ENCODE results near the gene PTPRO. TPM values are rescaled to one million over a fixed set of nuclear protein-coding genes. Genes with fewer than 3 reads are reported as not detected.
A peak's percentile ranks its signal among the peaks of the same experiment; 100 is the strongest.

PTPRO gene
- total RNA-seq, 4 donors from 2014 or later, result 1.5 to 15.3 (median 8.0) TPM

DNA sequence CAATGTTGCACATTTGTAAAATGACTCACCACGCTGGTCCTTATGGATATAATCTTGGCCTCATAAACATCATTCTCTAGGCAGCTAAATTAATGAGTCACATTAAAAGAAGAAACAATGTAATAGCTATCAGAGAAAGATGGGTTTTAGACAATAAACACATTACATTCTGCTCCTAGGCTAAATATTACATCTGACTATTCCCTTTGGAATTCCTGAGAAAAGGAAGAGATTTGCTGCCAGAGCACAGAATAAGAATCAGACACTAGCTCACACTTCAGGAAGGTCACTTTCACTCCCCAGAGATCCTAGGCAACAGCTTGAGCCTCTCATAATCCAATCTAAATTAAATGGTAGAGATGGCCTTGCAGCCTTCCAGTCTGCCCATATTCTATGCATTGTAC is 218.2 kb downstream of the PTPRO start:
- Histone ChIP-seq H3K4me3 (no peak overlapping the region), H3K4me1 (peaks cover 0 to 10% of the 10 kb centered on the region in 2 donors), H3K9me3 (no peaks in the 10 kb centered on the region), H3K36me3 (no peaks in the 10 kb centered on the region), H3K27ac (peak overlapping the region; percentile 74 to 92), H3K27me3 (no peaks in the 10 kb centered on the region)
- TF ChIP-seq POLR2A (IDR thresholded peaks at IDR 0.05), result no peak
- TF ChIP-seq, protein P1, sequence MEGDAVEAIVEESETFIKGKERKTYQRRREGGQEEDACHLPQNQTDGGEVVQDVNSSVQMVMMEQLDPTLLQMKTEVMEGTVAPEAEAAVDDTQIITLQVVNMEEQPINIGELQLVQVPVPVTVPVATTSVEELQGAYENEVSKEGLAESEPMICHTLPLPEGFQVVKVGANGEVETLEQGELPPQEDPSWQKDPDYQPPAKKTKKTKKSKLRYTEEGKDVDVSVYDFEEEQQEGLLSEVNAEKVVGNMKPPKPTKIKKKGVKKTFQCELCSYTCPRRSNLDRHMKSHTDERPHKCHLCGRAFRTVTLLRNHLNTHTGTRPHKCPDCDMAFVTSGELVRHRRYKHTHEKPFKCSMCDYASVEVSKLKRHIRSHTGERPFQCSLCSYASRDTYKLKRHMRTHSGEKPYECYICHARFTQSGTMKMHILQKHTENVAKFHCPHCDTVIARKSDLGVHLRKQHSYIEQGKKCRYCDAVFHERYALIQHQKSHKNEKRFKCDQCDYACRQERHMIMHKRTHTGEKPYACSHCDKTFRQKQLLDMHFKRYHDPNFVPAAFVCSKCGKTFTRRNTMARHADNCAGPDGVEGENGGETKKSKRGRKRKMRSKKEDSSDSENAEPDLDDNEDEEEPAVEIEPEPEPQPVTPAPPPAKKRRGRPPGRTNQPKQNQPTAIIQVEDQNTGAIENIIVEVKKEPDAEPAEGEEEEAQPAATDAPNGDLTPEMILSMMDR (IDR thresholded peaks at IDR 0.05), result no peak
- intact Hi-C loops (cut with DNase I; ENCODE audit: low total_unique reads), result no loop called here
- no peak for DNase-seq

DNA sequence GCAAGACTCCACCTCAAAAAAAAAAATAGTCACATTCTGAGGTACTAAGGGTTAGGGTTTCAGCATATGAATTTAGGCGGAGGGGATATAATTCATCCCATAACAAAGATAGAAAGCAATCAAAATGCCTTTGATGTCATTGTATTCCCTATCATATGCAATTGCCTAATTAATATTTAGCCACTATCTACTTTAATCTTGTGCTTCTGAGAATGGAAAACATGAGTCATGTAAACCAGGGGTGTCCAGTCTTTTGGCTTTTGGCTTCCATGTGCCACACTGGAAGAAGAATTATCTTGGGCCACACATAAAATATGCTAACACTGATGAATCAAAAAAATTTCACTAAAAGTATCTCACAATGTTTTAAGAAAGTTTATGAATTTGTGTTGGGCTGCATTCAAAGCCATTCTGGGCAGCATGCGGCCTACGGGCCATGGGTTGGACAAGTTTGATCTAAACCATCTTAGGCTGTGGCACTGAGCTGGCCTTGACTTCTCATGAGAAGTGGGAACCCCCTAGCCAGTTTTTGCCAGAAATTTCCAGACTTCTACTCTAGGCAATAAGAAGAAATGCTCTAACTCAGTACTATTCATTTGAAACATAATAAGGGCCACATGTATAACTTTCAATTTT is 219.8 kb downstream of the PTPRO start:
- TF ChIP-seq, protein P1 (IDR thresholded peaks at IDR 0.05), result no peak
- no peak for TF ChIP-seq POLR2A (IDR thresholded peaks at IDR 0.05)
- Histone ChIP-seq H3K4me3 (no peak overlapping the region), H3K27ac (peak overlapping the region; percentile 74 to 92), H3K4me1 (peaks cover 0 to 4% of the 10 kb centered on the region in 2 donors), H3K36me3 (no peaks in the 10 kb centered on the region), H3K9me3 (no peaks in the 10 kb centered on the region), H3K27me3 (no peaks in the 10 kb centered on the region)
- no peak for DNase-seq
- intact Hi-C loops (cut with DNase I; ENCODE audit: low total_unique reads), result no loop called here

DNA sequence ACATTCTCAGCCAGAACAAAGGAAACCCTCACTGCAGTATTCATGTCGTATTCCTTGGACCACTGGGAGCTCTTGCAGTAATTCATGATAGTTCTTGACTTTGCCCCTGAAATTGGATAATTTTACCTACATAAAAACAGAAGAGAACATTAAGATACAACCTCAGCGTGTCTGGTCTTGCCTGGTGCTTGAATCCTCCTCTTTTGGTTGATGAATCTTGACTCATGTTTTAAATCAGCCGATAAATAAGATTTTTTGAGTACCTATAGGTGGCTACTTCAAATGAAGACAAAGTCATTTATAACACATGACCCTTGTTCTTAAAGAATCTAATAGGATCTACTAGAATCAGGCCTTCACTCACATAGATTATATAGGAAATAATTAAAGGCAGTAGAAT is 221.0 kb downstream of the PTPRO start:
- intact Hi-C loops (cut with DNase I; ENCODE audit: low total_unique reads), result no loop called here
- Histone ChIP-seq H3K4me3 (no peak overlapping the region), H3K27ac (no peak overlapping the region), H3K27me3 (no peaks in the 10 kb centered on the region), H3K4me1 (peaks cover 0 to 4% of the 10 kb centered on the region in 2 donors), H3K9me3 (no peaks in the 10 kb centered on the region), H3K36me3 (no peaks in the 10 kb centered on the region)
- no peak for DNase-seq
- TF ChIP-seq POLR2A (IDR thresholded peaks at IDR 0.05), result no peak
- TF ChIP-seq, protein P1 (IDR thresholded peaks at IDR 0.05), result no peak

DNA sequence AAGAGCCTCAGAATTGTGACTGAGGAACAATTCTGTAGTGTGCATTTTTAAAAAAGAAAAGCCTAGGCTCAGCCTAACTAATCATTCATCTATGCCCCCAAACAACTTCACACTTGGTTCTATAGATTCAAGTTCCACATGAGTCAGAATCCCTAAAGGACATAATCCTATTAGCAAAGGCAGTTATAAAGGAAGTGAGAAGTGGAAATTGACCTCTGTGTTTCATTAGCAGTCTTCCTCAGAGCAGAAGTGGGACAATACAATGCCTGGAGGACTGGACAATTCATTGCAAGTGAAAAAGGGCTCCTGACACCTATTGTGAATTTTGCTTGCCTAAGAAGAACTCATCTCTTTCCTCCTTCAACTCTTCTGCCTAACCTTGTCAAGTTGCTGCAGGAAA is 222.3 kb downstream of the PTPRO start:
- Histone ChIP-seq H3K27ac (peak overlapping the region; percentile 81 to 82), H3K36me3 (no peaks in the 10 kb centered on the region), H3K4me3 (no peak overlapping the region), H3K27me3 (no peaks in the 10 kb centered on the region), H3K4me1 (peaks cover 0 to 4% of the 10 kb centered on the region in 2 donors), H3K9me3 (no peaks in the 10 kb centered on the region)
- TF ChIP-seq POLR2A (IDR thresholded peaks at IDR 0.05), result no peak
- TF ChIP-seq, protein P1 (IDR thresholded peaks at IDR 0.05), result no peak
- intact Hi-C loops (cut with DNase I; ENCODE audit: low total_unique reads), result no loop called here
- DNase-seq, result no peak

DNA sequence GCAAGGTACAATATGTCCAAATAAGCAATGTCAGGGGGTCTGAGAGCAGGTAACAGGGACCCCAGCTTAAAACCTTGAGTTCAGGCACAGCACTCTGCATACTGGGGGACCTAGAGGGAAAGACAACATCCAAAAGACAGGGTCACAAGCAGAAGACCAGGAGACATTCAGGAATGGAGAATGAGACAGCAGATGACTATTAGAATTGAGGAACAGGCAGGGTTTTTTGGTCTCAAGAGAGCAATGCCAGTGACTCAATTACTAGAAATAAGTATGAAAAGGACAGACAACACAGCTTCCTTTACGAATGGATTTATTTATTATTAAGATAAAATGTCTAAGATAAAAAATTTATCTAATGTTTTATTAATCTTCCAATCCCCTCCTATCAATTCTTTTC is 223.0 kb downstream of the PTPRO start:
- no peaks in the 10 kb centered on the region for H3K9me3 ChIP-seq
- peaks cover 0 to 4% of the 10 kb centered on the region in 2 donors for H3K4me1 ChIP-seq
- H3K4me3 ChIP-seq, result no peak overlapping the region
- H3K36me3 ChIP-seq, result no peaks in the 10 kb centered on the region
- H3K27me3 ChIP-seq, result no peaks in the 10 kb centered on the region
- peak overlapping the region; percentile 81 to 82 for H3K27ac ChIP-seq
- intact Hi-C loops (cut with DNase I; ENCODE audit: low total_unique reads), result no loop called here
- no peak for DNase-seq
- no peak for TF ChIP-seq POLR2A (IDR thresholded peaks at IDR 0.05)
- TF ChIP-seq, protein P1 (IDR thresholded peaks at IDR 0.05), result no peak
